Measurements from ENCODE around the gene SPAG17. TPM values are rescaled to one million over a fixed set of nuclear protein-coding genes. Genes with fewer than 3 reads are reported as not detected.

SPAG17 gene
- total and polyA plus RNA-seq, 7 donors = not detected

DNA sequence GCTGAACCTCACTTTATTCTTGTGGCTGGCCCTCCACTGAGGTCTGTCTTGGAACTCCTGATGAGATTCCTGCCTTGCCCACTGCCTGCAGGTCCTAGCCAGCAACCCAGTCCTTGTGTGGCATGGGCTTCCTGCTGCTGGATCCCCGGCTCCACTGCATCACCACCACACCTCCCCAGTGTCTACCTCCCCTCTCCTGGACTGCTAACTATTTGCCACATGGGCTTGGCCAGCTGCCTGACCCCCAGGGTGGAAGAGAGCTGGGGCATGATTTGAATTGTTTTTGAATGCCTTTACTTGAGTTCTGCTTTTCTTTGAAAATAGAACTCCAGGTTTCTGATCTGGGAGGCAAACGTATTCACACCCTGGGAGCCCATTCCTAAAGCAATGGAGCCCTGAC is 41.2 kb downstream of the SPAG17 start:
- H3K4me1 ChIP-seq = no peaks in the 10 kb centered on the region
- H3K27ac ChIP-seq = no peak overlapping the region
- H3K27me3 ChIP-seq = no peaks in the 10 kb centered on the region
- H3K9me3 ChIP-seq = no peaks in the 10 kb centered on the region
- intact Hi-C loops (cut with DNase I) = no loop called here
- TF ChIP-seq POLR2A (IDR thresholded peaks at IDR 0.05) (no peak), EP300 (IDR thresholded peaks at IDR 0.05) (no peak), POLR2AphosphoS5 (IDR thresholded peaks at IDR 0.05) (no peak)
- TF ChIP-seq, protein P1, sequence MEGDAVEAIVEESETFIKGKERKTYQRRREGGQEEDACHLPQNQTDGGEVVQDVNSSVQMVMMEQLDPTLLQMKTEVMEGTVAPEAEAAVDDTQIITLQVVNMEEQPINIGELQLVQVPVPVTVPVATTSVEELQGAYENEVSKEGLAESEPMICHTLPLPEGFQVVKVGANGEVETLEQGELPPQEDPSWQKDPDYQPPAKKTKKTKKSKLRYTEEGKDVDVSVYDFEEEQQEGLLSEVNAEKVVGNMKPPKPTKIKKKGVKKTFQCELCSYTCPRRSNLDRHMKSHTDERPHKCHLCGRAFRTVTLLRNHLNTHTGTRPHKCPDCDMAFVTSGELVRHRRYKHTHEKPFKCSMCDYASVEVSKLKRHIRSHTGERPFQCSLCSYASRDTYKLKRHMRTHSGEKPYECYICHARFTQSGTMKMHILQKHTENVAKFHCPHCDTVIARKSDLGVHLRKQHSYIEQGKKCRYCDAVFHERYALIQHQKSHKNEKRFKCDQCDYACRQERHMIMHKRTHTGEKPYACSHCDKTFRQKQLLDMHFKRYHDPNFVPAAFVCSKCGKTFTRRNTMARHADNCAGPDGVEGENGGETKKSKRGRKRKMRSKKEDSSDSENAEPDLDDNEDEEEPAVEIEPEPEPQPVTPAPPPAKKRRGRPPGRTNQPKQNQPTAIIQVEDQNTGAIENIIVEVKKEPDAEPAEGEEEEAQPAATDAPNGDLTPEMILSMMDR (IDR thresholded peaks at IDR 0.05) = no peak
- no peak for DNase-seq
- no peak overlapping the region for H3K4me3 ChIP-seq
- WGBS, 2 donors = 83 to 85% methylated on average over 2 of the region's 2 CpGs
- H3K36me3 ChIP-seq = no peaks in the 10 kb centered on the region

DNA sequence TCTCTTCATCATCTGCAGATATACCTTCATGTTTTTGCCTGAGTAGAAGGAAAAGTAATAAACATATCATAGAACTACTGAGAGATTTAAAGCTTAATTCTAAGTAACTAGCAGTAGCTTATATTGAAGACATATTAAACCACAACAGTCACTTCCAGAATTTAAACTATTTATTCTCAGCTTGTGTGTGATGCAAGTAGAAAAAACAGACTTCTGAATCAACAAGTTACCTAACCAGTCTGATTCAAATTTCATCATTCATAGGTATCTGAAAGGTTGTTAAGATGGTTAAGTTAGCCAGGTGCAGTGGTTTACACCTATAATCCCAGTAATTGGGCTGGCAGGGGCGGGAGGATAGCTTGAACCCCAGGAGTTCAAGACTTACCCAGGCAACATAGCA is 41.9 kb downstream of the SPAG17 start:
- 64 to 72% methylated on average over 1 of the region's 1 CpG for WGBS, 2 donors
- H3K36me3 ChIP-seq = no peaks in the 10 kb centered on the region
- no peak for TF ChIP-seq POLR2AphosphoS5 (IDR thresholded peaks at IDR 0.05)
- no peak for TF ChIP-seq EP300 (IDR thresholded peaks at IDR 0.05)
- TF ChIP-seq POLR2A (IDR thresholded peaks at IDR 0.05) = no peak
- TF ChIP-seq, protein P1 (IDR thresholded peaks at IDR 0.05) = no peak
- no peaks in the 10 kb centered on the region for H3K4me1 ChIP-seq
- no peak overlapping the region for H3K27ac ChIP-seq
- intact Hi-C loops (cut with DNase I) = no loop called here
- no peaks in the 10 kb centered on the region for H3K9me3 ChIP-seq
- no peaks in the 10 kb centered on the region for H3K27me3 ChIP-seq
- DNase-seq = no peak
- H3K4me3 ChIP-seq = no peak overlapping the region

DNA sequence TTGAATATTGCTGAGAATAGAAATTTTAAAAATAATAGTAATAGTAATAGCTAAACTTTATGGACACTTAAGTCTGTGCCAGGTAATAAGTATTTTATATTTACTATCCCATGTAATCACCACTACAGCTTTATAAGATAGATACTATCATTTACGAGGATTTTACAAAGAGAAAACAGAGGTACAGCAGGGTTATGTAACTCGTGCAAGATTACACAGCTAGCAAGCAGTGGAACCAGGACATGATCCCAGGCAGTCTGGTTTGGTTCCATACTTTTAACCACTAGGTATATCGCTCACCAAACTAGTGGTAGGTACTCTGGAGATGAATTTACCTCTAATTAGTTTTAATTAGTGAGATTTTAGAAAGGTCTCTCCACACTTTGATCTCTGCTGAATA is 42.5 kb downstream of the SPAG17 start:
- Histone ChIP-seq H3K27ac (no peak overlapping the region), H3K9me3 (no peaks in the 10 kb centered on the region), H3K4me1 (no peaks in the 10 kb centered on the region), H3K4me3 (no peak overlapping the region), H3K27me3 (no peaks in the 10 kb centered on the region), H3K36me3 (no peaks in the 10 kb centered on the region)
- 42 to 74% methylated on average over 3 of the region's 3 CpGs for WGBS, 2 donors
- DNase-seq = no peak
- TF ChIP-seq EP300 (IDR thresholded peaks at IDR 0.05) = no peak
- TF ChIP-seq, protein P1 (IDR thresholded peaks at IDR 0.05) = no peak
- no peak for TF ChIP-seq POLR2AphosphoS5 (IDR thresholded peaks at IDR 0.05)
- no peak for TF ChIP-seq POLR2A (IDR thresholded peaks at IDR 0.05)
- intact Hi-C loops (cut with DNase I) = no loop called here

DNA sequence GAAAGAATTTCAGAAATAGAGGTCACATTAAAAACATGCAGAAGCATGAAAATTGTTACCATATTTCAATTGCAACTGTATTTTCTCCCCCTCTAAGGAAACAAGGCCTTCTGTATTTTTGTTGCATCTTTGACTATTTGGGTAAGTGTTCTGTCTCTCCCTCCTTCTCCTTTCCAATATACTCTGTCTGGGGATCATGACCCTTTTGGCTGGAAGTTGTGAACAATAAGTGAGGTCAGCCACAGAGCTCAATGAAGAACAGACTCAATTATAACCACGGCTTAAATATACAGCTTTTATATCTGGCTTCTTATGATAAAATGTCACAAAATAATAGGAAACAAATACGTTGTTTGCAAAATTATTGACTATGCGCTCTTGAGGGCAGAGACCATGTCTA is 47.1 kb downstream of the SPAG17 start:
- H3K27ac ChIP-seq = no peak overlapping the region
- peaks cover 0 to 6% (median 3%) of the 10 kb centered on the region in 4 donors for H3K4me1 ChIP-seq
- no peaks in the 10 kb centered on the region for H3K9me3 ChIP-seq
- intact Hi-C loops (cut with DNase I) = no loop called here
- TF ChIP-seq POLR2AphosphoS5 (IDR thresholded peaks at IDR 0.05) (no peak), POLR2A (IDR thresholded peaks at IDR 0.05) (no peak), EP300 (IDR thresholded peaks at IDR 0.05) (no peak)
- TF ChIP-seq, protein P1 (IDR thresholded peaks at IDR 0.05) = no peak
- WGBS, 2 donors = 89 to 94% methylated on average over 3 of the region's 3 CpGs
- H3K36me3 ChIP-seq = no peaks in the 10 kb centered on the region
- no peak for DNase-seq
- no peaks in the 10 kb centered on the region for H3K27me3 ChIP-seq
- H3K4me3 ChIP-seq = no peak overlapping the region

Measured in sigmoid colon (tissue), 7 donors.